Liver (tissue), 9 donors: ENCODE data around the gene CXCR4. TPM values are rescaled to one million over a fixed set of nuclear protein-coding genes. Genes with fewer than 3 reads are reported as not detected.

Source experiments
- DNase-seq: peaks from one replicate; pipeline ENCODE4 v3.0.0-alpha.2; 2017; ENCODE audit warnings: low spot score
- H3K27ac ChIP-seq, 2 donors: one replicate each; pipeline ENCODE4 v1.7.0; 2013; ENCODE audit warnings: inconsistent platforms in 2 of 2, low read length in 2 of 2, control low read depth in 1 of 2, low read depth in 1 of 2, mild to moderate bottlenecking in 1 of 2
- H3K27me3 ChIP-seq, 4 donors: one replicate each; pipeline versions ENCODE4 v1.6.1 to v1.7.0; 2013; ENCODE audit warnings: low read length in 3 of 4, inconsistent platforms in 1 of 4, mild to moderate bottlenecking in 1 of 4, moderate library complexity in 1 of 4; ENCODE audit not compliant: control insufficient read depth in 4 of 4, insufficient read depth in 4 of 4
- H3K36me3 ChIP-seq, 4 donors: one replicate each; pipeline versions ENCODE4 v1.6.1 to v1.7.0; 2013; ENCODE audit warnings: low read length in 3 of 4, mild to moderate bottlenecking in 3 of 4, low read depth in 1 of 4, moderate library complexity in 1 of 4; ENCODE audit not compliant: control insufficient read depth in 4 of 4, insufficient read depth in 3 of 4
- H3K4me1 ChIP-seq, 4 donors: one replicate each; pipeline versions ENCODE4 v1.6.1 to v1.7.0; 2013; ENCODE audit warnings: low read length in 3 of 4, mild to moderate bottlenecking in 3 of 4, moderate library complexity in 1 of 4; ENCODE audit not compliant: control insufficient read depth in 4 of 4, insufficient read depth in 4 of 4
- H3K4me3 ChIP-seq, 3 donors: one replicate each; pipeline versions ENCODE4 v1.6.1 to v1.7.0; 2013; ENCODE audit warnings: low read length in 3 of 3, control low read depth in 1 of 3, low read depth in 1 of 3, mild to moderate bottlenecking in 1 of 3
- H3K9ac ChIP-seq, 2 donors: one replicate each; pipeline ENCODE4 v1.7.0; 2013; ENCODE audit warnings: low read length in 2 of 2, mild to moderate bottlenecking in 2 of 2, moderate library complexity in 2 of 2, control low read depth in 1 of 2, low read depth in 1 of 2
- H3K9me3 ChIP-seq, 4 donors: one replicate each; pipeline versions ENCODE4 v1.6.1 to v1.7.0; 2013; ENCODE audit warnings: low read length in 3 of 4; ENCODE audit not compliant: control insufficient read depth in 4 of 4
- ATF3 ChIP-seq: IDR thresholded peaks from 2 replicates; pipeline ENCODE4 v1.6.1; 2016; ENCODE audit warnings: antibody characterized with exemption
- CTCF ChIP-seq: fragments of 150-350 bp; IDR thresholded peaks from 2 replicates; pipeline ENCODE4 v1.5.1; 2017; ENCODE audit warnings: improper control_type of control experiment, low read depth, low read length; ENCODE audit not compliant: missing input control
- FOXA1 ChIP-seq: IDR thresholded peaks from 2 replicates; pipeline ENCODE4 v1.6.1; 2016; ENCODE audit warnings: antibody characterized with exemption
- FOXA2 ChIP-seq: IDR thresholded peaks from 2 replicates; pipeline ENCODE4 v1.6.1; 2016; ENCODE audit warnings: antibody characterized with exemption
- GABPA ChIP-seq, 2 donors: IDR thresholded peaks in 1 of 2; conservative IDR thresholded peaks in 1 of 2; 2 replicates each; pipeline ENCODE4 v1.6.1; 2016; ENCODE audit warnings: antibody characterized with exemption in 2 of 2, mild to moderate bottlenecking in 1 of 2, moderate library complexity in 1 of 2
- HNF4A ChIP-seq, 2 donors: conservative IDR thresholded peaks; 2 replicates each; pipeline ENCODE4 v1.6.1; 2016; ENCODE audit warnings: antibody characterized with exemption in 2 of 2, mild to moderate bottlenecking in 2 of 2
- HNF4G ChIP-seq: IDR thresholded peaks from 2 replicates; pipeline ENCODE4 v1.6.1; 2016; ENCODE audit warnings: antibody characterized with exemption
- JUND ChIP-seq, 2 donors: IDR thresholded peaks; 2 replicates each; pipeline ENCODE4 v1.6.1; 2016; ENCODE audit warnings: antibody characterized with exemption in 2 of 2
- MAX ChIP-seq: IDR thresholded peaks from 2 replicates; pipeline ENCODE4 v1.6.1; 2016; ENCODE audit warnings: antibody characterized with exemption
- RAD21 ChIP-seq, 2 donors: IDR thresholded peaks; 2 replicates each; pipeline ENCODE4 v1.6.1; 2016; ENCODE audit warnings: antibody characterized with exemption in 2 of 2, mild to moderate bottlenecking in 2 of 2
- REST ChIP-seq: IDR thresholded peaks from 2 replicates; pipeline ENCODE4 v1.6.1; 2016; ENCODE audit warnings: antibody characterized with exemption, mild to moderate bottlenecking
- RXRA ChIP-seq, 2 donors: IDR thresholded peaks; 2 replicates each; pipeline ENCODE4 v1.6.1; 2017 to 2018; ENCODE audit warnings: antibody characterized with exemption in 2 of 2, mild to moderate bottlenecking in 1 of 2
- SP1 ChIP-seq: IDR thresholded peaks from 2 replicates; pipeline ENCODE4 v1.6.1; 2018; ENCODE audit warnings: antibody characterized with exemption, mild to moderate bottlenecking
- TAF1 ChIP-seq: conservative IDR thresholded peaks from 2 replicates; pipeline ENCODE4 v1.6.1; 2016; ENCODE audit warnings: antibody characterized with exemption, mild to moderate bottlenecking
- ZBTB33 ChIP-seq: IDR thresholded peaks from 2 replicates; pipeline ENCODE4 v1.6.1; 2016; ENCODE audit warnings: antibody characterized with exemption
- WGBS: extraction: QIAGEN DNeasy Blood & Tissue Kit; methylation state at CpG from one replicate; pipeline ENCODE4 v1.1.7; 2013; 5-methylcytosine and 5-hydroxymethylcytosine counted together
- polyA plus RNA-seq, 2 donors: library from polyadenylated mRNA; stranded (reverse) in 1 of 2; unstranded in 1 of 2; fragments of 200-250 nt in 1 of 2; fragments of >200 nt in 1 of 2; fragmentation: Nextera tagmentation in 1 of 2; extraction: Ambion mirVana in 1 of 2; gene quantifications; one replicate each; pipeline versions ENCODE4 v1.2.1 to v1.2.3, GENCODE V29; 2013 to 2015
- total RNA-seq, 2 donors: library from RNA; depleted of rRNA; stranded (reverse); fragments of >200 nt; gene quantifications; one replicate each; pipeline ENCODE4 v1.2.3, GENCODE V29; 2014
- donor health status: healthy.
- donor health status: healthy.
- donor health status: healthy.
- donor health status: healthy.
- donor health status: healthy.

Gene CXCR4
- total and polyA plus RNA-seq, 4 donors: 5.0 to 9.0 (median 6.1) TPM

- Histone ChIP-seq H3K9ac (no peak overlapping the region), H3K4me3 (no peak overlapping the region), H3K36me3 (no peaks in the 10 kb centered on the region), H3K27ac (no peak overlapping the region), H3K27me3 (no peaks in the 10 kb centered on the region), H3K4me1 (no peaks in the 10 kb centered on the region), H3K9me3 (no peaks in the 10 kb centered on the region)
- no peak for TF ChIP-seq FOXA1
- no peak for TF ChIP-seq ZBTB33
- no peak for TF ChIP-seq RXRA (IDR thresholded peaks at IDR 0.05)
- TF ChIP-seq TAF1: no peak
- TF ChIP-seq SP1: no peak
- TF ChIP-seq REST: no peak
- TF ChIP-seq MAX: no peak
- no peak for TF ChIP-seq JUND (IDR thresholded peaks at IDR 0.05)
- no peak for TF ChIP-seq HNF4A (conservative IDR thresholded peaks at IDR 0.05)
- no peak for TF ChIP-seq CTCF
- no peak for TF ChIP-seq RAD21 (IDR thresholded peaks at IDR 0.05)
- TF ChIP-seq ATF3: no peak
- 70% methylated on average over 4 of the region's 4 CpGs for WGBS
- no peak for DNase-seq
These were observed 32.3 kb downstream of the CXCR4 start for GRCh38 chr2:136085453-136086209.

GRCh38 chr2:136081582-136082210 lies 36.3 kb downstream of the CXCR4 start:
- H3K9me3 ChIP-seq: no peaks in the 10 kb centered on the region
- no peak overlapping the region for H3K4me3 ChIP-seq
- TF ChIP-seq MAX (no peak), FOXA2 (no peak), HNF4G (no peak), SP1 (no peak), CTCF (no peak), GABPA (IDR thresholded peaks at IDR 0.05 in 1 of 2, conservative IDR thresholded peaks at IDR 0.05 in 1 of 2) (no peak)
- DNase-seq: no peak
- H3K9ac ChIP-seq: no peak overlapping the region
- 73% methylated on average over 3 of the region's 3 CpGs for WGBS
- H3K4me1 ChIP-seq: no peaks in the 10 kb centered on the region
- H3K27me3 ChIP-seq: no peaks in the 10 kb centered on the region
- no peak overlapping the region for H3K27ac ChIP-seq
- no peaks in the 10 kb centered on the region for H3K36me3 ChIP-seq
